ENCODE measurements around the gene ATXN10.

- TF ChIP-seq POLR2AphosphoS5 (IDR thresholded peaks at IDR 0.05; ENCODE audit: low read depth, low read length) (no peak), GTF2F1 (IDR thresholded peaks at IDR 0.05; ENCODE audit: borderline replicate concordance, low read depth, low read length) (no peak), JUND (IDR thresholded peaks at IDR 0.05; ENCODE audit: low read length) (no peak)
These were observed 207.4 kb downstream of the ATXN10 start for GRCh38 chr22:45878901-45879551.

All from H1 (cell line).